Lung (tissue), 12 donors: ENCODE results near the gene SPSB3. TPM values are rescaled to one million over a fixed set of nuclear protein-coding genes. Genes with fewer than 3 reads are reported as not detected.

Experiments used
- ATAC-seq: fragments of 200-7000 bp; cut with Tn5 transposase; one replicate; pipeline ENCODE4 v1.9.1; 2020; ENCODE audit warnings: moderate number of reproducible peaks; ENCODE audit not compliant: insufficient read depth, low FRiP score
- DNase-seq, 3 donors: peaks; one replicate each; pipeline ENCODE4 v3.0.0-alpha.2; 2013 to 2017
- H3K27ac ChIP-seq, 2 donors: one replicate each; pipeline ENCODE4 v1.5.1; 2013; ENCODE audit warnings: mild to moderate bottlenecking in 2 of 2, moderate library complexity in 2 of 2, control low read depth in 1 of 2, inconsistent platforms in 1 of 2, low read depth in 1 of 2, low read length in 1 of 2
- H3K27me3 ChIP-seq, 3 donors: one replicate each; pipeline ENCODE4 v1.5.1; 2013; ENCODE audit warnings: low read length in 2 of 3; ENCODE audit not compliant: control insufficient read depth in 3 of 3, insufficient read depth in 3 of 3
- H3K36me3 ChIP-seq, 4 donors: one replicate each; pipeline ENCODE4 v1.5.1; 2013; ENCODE audit warnings: low read length in 4 of 4, mild to moderate bottlenecking in 1 of 4, moderate library complexity in 1 of 4; ENCODE audit not compliant: control insufficient read depth in 4 of 4, insufficient read depth in 4 of 4
- H3K4me1 ChIP-seq, 5 donors: one replicate each; pipeline ENCODE4 v1.5.1; 2013; ENCODE audit warnings: low read length in 5 of 5, mild to moderate bottlenecking in 2 of 5, moderate library complexity in 1 of 5; ENCODE audit not compliant: control insufficient read depth in 5 of 5, insufficient read depth in 5 of 5
- H3K4me3 ChIP-seq: one replicate; pipeline ENCODE4 v1.5.1; 2013; ENCODE audit warnings: mild to moderate bottlenecking, control low read depth, moderate library complexity
- H3K9ac ChIP-seq, 2 donors: one replicate each; pipeline ENCODE4 v1.5.1; 2013; ENCODE audit warnings: low read length in 2 of 2, control low read depth in 1 of 2; ENCODE audit not compliant: insufficient read depth in 1 of 2
- H3K9me3 ChIP-seq, 4 donors: one replicate each; pipeline ENCODE4 v1.5.1; 2013; ENCODE audit warnings: low read length in 3 of 4, mild to moderate bottlenecking in 1 of 4, moderate library complexity in 1 of 4; ENCODE audit not compliant: control insufficient read depth in 4 of 4, insufficient read depth in 3 of 4
- CTCF ChIP-seq: IDR thresholded peaks from 2 replicates; pipeline ENCODE4 v1.5.1; 2012; ENCODE audit warnings: mild to moderate bottlenecking; ENCODE audit errors: control extremely low read depth, extremely low read depth
- WGBS, 2 donors: extraction: QIAGEN DNeasy Blood & Tissue Kit; methylation state at CpG; one replicate each; pipeline ENCODE4 v1.1.7; 2013; 5-methylcytosine and 5-hydroxymethylcytosine counted together
- polyA plus RNA-seq, 2 donors: library from polyadenylated mRNA; stranded (reverse); fragments of 200-250 nt; gene quantifications; one replicate each; pipeline ENCODE4 v1.2.1, GENCODE V29; 2013
- total RNA-seq, 2 donors: library from RNA; depleted of rRNA in 1 of 2; stranded (reverse); fragments of >200 nt in 1 of 2; gene quantifications; one replicate each; pipeline ENCODE4 v1.2.1, GENCODE V29; 2014 to 2021
- donor health status: control.
- donor health status: control.
- donor health status: Bipolar disorder and iron deficiency.
- donor health status: healthy.
- donor health status: DM: yes; HTN: yes; CAD: no.

Gene SPSB3
- total and polyA plus RNA-seq, 4 donors, result 39.8 to 76.1 (median 50.9) TPM

GRCh38 chr16:1819611-1820010 is 37.2 kb upstream of the SPSB3 start:
- H3K36me3 ChIP-seq, result peaks cover 0 to 58% (median 10%) of the 10 kb centered on the region in 4 donors
- H3K4me3 ChIP-seq, result no peak overlapping the region
- H3K4me1 ChIP-seq, result peaks cover 0 to 4% (median 0%) of the 10 kb centered on the region in 5 donors

GRCh38 chr16:1818873-1819525 is 36.6 kb upstream of the SPSB3 start:
- H3K36me3 ChIP-seq, result peaks cover 0 to 58% (median 10%) of the 10 kb centered on the region in 4 donors
- H3K27ac ChIP-seq, result no peak overlapping the region
- H3K9ac ChIP-seq, result no peak overlapping the region
- no peak for TF ChIP-seq CTCF
- DNase-seq (no peak), ATAC-seq (no peak)
- no peaks in the 10 kb centered on the region for H3K4me1 ChIP-seq
- 96% methylated on average over 35 of the region's 35 CpGs for WGBS, 2 donors
- no peak overlapping the region for H3K4me3 ChIP-seq
- H3K9me3 ChIP-seq, result no peaks in the 10 kb centered on the region
- H3K27me3 ChIP-seq, result no peaks in the 10 kb centered on the region

More at GRCh38 chr16:1819611-1820010, 37.2 kb upstream of the SPSB3 start:
- 95% methylated on average over 15 of the region's 15 CpGs for WGBS, 2 donors
- Histone ChIP-seq H3K27me3 (no peaks in the 10 kb centered on the region), H3K9me3 (no peaks in the 10 kb centered on the region), H3K9ac (no peak overlapping the region), H3K27ac (no peak overlapping the region)
- no peak for TF ChIP-seq CTCF
- no peak for DNase-seq
- ATAC-seq, result no peak

GRCh38 chr16:1818204-1818872 is 36.0 kb upstream of the SPSB3 start:
- DNase-seq, result no peak
- Histone ChIP-seq H3K4me3 (no peak overlapping the region), H3K4me1 (peaks cover 0 to 2% (median 0%) of the 10 kb centered on the region in 5 donors), H3K27me3 (no peaks in the 10 kb centered on the region), H3K9me3 (no peaks in the 10 kb centered on the region), H3K36me3 (peaks cover 0 to 60% (median 10%) of the 10 kb centered on the region in 4 donors), H3K9ac (no peak overlapping the region), H3K27ac (no peak overlapping the region)
- no peak for ATAC-seq
- 96 to 99% methylated on average over 24 to 27 of the region's 27 CpGs for WGBS, 2 donors
- TF ChIP-seq CTCF, result no peak
